DMS153 (cell line): ENCODE results near the gene ADGRV1.
A peak's percentile ranks its signal among the peaks of the same experiment; 100 is the strongest.
"Not testable (repeated sequence)": the region's sequence is repeated elsewhere in the genome, so short reads cannot be mapped to it uniquely, and the experiment has no call there.

Source experiments
- DNase-seq: peaks from one replicate; lab custom pipeline; 2025; lab: John Stamatoyannopoulos, UW

ADGRV1 gene

GRCh38 chr5:90902170-90902569, 343.6 kb downstream of the ADGRV1 start:
- DNase-seq: no peak

DNA sequence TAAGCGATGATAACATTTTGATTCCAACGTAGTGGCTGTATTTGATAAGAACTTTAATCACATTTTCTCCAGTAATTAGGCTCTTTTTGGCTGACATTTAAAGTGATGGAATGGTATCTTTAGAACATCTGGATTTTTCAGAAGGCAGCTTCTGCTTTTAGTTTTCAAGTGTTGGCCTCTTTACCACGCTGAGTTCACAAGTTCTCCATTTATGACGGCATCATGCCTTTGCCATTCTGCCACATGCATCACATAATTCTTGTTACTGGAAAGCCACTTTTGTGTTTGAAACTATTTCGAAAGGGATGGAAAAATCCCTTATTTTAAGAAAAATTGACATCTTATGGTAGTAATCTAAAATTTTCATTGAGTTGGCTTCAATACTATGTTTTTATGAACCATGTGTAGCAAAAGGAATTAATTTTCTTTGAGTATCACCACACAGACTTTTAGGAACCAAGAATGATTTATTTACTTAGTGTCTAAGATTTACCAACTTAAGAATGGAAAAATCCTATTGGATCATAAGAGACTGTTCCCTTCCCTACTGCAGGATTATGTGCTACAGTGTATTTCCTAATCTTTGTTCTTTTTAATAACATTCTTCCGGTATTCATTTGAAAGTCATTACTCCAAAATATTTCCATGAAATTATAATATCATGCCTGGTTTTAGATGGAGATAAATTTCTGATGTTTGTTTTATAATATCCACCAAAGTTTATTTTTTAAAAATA, 344.2 kb downstream of the ADGRV1 start:
- no peak for DNase-seq

DNA sequence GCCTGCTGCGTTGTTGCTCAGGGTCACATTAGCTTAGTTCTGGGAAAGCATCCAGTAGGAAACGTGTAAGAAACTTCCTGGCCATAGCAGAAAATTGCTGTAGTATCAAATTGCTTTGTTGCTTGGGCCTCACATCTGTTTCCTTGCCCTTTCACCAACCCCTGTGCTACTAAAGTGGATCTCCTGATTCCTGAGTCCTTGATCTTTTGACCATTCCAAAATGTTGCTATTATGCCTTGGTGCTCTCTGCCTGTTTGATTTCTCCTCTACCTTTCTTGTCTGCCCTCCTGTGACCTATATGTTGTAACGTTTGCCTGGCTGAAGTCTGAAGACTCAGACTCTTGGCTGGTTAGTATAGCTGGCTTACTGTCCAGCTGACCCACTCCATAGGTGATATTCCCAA, 350.5 kb downstream of the ADGRV1 start:
- no peak for DNase-seq

- no peak for DNase-seq
Observed at GRCh38 chr5:90909940-90910339, 351.3 kb downstream of the ADGRV1 start.

DNA sequence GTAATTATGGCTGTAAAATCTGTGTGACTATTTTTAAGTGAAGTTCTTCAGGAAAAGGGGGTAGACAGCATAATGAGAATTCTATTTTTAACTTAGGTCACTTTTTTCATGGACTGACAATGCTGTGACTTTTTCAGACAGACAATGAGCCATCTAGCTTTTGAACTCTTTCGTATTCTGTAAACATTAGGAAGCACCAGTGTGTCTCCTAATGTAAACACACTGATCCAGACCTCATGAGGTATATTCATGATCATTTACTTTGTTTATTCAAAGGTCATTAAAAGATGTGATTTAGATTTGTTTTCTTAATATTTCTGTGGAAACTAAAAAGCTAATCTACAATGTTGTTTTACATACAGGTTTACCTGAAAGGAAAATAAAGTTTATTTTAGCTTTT, 352.6 kb downstream of the ADGRV1 start:
- peak; percentile 6 for DNase-seq

DNA sequence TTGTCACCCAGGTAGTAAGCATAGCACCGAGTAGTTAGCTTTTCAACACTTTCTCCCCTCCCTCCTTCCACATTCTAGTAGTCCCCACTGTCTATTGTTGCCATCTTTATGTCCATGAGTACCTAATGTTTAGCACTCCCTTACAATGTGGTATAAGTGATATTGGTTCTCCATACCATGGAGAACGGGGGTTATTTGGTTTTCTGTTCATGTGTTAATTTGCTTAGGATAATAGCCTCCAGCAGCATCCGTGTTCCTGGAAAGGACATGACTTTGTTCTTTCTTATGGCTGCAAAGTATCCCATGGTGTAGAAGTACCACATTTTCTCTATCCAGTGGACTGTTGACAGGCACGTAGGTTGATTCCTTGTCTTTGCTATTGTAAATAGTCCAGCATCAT, 353.9 kb downstream of the ADGRV1 start:
- DNase-seq: no peak

DNA sequence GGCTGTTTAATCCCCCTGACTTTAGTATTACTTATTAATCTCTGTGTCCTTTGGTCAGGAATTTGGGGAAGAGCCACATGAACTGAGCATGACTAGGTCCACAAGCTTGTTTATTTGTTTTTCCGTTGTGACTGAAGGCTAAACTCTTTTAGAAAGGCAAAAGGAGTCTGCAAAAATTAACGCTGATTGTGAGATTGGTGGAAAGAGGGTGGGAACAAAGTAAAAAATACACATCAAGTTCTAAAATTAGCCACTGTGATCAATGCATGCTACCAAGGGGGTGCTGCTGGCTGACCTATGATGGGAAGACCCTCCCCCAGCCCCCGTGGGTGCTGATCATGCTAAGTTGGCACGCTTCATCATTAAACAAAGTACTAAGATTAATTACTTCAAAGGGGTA, 356.8 kb downstream of the ADGRV1 start:
- no peak for DNase-seq

- DNase-seq: no peak
Observed at GRCh38 chr5:90916947-90917800, 358.6 kb downstream of the ADGRV1 start.

GRCh38 chr5:90917928-90918668, 359.5 kb downstream of the ADGRV1 start:
- DNase-seq: no peak

DNA sequence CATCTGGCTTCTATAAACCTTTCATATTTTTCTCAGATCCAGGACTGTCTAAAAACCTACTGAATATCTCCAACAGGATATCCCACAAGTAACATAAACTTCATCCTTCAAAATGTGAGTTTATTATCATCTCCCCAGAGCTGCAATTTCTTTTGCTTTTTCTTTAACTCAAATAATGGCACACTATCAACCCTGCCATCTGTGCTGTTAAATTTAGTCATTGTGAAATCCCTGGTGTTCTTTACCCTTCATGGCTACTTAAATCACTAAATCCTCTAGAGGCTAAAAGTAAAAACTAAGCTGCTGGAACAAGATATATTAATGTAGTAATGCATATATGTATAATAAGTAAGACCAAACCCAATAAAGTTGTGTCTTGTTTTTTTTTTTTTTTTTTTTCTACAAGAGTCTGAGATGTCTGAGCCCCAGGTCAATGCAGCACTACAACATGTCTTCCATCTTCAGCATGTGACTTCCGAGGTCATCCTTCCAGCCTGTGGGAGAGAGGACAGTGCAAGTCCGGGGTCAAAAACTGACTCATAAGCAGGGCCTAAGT, 362.9 kb downstream of the ADGRV1 start:
- no peak for DNase-seq

GRCh38 chr5:90924222-90924621, 365.6 kb downstream of the ADGRV1 start:
- DNase-seq: not testable (repeated sequence)

GRCh38 chr5:90929013-90929839, 370.6 kb downstream of the ADGRV1 start:
- DNase-seq: not testable (repeated sequence)

- DNase-seq: no peak
Observed at GRCh38 chr5:90930062-90930461, 371.5 kb downstream of the ADGRV1 start.

- DNase-seq: no peak
Observed at GRCh38 chr5:90930756-90931431, 372.3 kb downstream of the ADGRV1 start.

DNA sequence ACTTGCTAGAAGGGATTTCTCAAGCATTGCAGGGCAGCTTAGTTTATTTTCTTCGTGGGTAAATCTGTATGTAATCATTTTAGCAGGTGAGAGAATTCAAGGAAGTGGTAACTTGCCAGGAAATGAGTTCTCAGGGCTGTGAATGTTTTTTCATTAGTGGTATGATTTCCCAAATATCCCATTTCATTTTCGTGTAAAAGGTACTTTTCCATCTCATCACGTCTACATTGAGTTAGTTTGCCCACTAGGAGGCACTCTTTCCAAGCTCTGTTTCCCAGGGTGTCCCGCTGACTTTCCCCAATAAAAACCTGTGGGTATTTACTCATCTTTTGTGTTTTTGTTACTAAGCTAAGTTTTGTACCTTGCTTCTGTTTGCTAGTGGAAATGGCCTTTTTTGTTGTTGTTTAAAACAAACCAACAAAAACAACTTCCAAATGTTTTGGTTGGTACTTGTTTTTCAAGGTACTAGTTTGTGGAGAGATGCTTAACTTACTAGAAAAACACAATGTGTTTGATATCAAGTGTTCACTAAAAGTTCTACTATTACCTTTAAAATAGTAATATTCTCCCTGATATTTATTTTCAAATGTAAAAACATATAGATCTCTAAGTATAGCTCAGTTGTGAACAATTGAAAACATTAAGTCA, 373.6 kb downstream of the ADGRV1 start:
- peak; percentile 4 for DNase-seq

DNA sequence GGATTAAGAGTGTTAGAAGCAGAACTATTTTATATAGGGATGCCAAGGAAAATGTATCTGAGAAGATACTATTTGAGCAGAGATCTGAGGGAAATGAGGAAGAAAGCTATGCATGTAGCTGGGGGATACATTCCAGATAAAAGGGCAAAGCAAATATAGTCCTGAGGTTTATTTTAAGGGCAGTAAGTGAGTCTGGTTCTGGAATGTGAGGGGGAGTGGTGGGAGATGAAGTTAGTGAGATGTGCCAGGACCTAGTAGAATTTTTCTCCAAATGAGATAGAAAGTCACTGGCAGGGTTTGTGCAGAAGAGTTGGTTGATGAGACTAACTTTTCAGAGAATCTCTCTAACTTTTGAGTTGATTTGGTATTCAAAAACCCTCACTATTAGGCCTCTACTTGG, 374.7 kb downstream of the ADGRV1 start:
- no peak for DNase-seq

DNA sequence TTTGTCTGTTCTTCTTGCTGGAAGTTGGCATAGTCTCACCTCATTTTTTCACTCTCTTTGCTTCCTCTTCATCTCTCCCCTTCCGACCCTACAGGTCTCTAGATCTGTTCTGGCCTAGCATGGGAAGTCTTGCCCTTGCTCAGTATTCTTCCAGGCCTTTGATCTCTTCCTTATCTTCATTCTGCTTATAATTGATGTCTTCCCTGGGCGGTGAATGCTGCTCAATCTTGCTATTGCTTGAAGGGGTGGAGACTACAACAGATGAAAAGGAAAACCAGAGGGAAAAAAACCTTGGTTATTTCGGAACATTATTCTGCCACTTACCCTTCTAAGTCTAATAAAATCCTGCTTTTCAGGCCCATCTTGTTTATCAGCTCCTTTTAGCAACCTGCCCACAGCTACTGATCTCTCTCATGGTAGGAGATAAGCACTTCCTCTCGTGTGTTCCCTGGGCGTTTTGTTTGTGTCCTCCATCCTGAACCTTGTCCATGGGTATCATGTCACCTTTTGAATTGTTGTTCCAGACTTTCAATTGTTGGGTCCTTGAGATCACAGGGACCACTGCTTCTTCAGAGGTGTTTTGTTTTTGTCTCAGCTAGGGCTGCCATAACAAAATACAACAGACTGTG, 375.6 kb downstream of the ADGRV1 start:
- DNase-seq: no peak

- DNase-seq: no peak
Observed at GRCh38 chr5:90934738-90935137, 376.1 kb downstream of the ADGRV1 start.

DNA sequence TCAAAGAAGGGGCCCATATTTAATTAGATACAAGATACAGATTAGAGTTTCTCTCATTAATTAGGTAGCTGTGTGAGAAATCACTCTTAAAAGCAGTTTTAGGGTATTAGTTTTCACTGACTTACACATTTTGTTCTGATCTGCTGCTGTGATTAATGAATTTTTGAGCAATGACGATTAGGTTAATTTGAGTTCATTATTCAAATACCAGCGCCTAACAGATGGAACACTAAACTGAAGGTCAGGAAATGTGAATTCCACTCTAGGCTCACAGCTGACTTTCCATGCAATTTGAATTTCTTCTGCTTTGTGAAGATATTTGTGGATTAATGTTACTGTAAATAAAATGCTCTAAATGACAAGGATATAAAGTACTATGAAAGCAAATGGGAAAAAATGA, 380.6 kb downstream of the ADGRV1 start:
- DNase-seq: no peak
